GM18498 (cell line): ENCODE measurements around the gene DHRS2.

Source experiments
- ATAC-seq: cut with Tn5 transposase; IDR thresholded peaks from one replicate; pipeline ENCODE4 v1.9.1; 2021; ENCODE audit warnings: mild to moderate bottlenecking, moderate library complexity; ENCODE audit not compliant: unreplicated experiment

DHRS2 gene

DNA sequence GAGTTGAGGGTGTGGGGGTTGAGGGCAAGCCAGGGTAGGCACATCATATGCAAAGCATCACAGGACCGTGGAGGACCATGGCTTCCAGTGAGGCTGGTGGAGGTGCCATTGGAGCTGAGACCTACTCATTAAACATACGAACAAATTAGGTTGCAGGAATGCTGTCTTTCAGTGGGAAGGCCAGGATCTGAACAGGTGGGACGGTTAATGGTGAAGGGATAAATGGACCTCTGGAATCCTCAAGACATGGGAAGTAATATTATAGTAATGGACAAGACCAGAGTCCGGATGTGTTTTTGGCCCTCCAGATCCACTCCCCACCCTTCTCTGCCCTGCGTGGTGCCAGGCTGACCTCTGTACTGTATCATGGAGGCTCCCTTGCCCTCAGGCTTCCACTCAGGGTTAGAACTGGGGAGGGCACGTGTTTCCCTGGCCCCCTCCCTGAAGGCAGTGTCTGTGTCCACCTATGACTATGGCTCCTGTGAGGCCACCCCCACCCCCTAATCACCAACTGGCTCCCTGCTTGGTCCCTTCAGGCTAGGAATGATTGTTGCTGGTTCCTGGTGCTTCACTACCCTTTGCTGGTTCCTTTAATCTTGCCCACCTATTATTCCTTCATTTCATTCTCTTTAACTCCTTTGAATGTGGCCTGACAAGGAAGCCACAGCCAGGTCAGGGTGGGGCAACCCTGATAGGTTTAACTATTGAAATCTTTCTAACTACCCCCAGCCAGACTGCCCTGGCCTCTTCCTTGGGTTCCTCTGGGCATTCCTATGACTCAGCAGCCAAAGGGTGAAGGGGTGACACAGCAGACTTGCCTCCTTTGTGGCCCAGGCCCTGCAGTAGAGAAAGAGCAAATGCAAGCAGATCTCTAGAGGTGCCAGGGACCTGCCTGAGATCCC is 10.7 kb downstream of the DHRS2 start:
- ATAC-seq: no peak

DNA sequence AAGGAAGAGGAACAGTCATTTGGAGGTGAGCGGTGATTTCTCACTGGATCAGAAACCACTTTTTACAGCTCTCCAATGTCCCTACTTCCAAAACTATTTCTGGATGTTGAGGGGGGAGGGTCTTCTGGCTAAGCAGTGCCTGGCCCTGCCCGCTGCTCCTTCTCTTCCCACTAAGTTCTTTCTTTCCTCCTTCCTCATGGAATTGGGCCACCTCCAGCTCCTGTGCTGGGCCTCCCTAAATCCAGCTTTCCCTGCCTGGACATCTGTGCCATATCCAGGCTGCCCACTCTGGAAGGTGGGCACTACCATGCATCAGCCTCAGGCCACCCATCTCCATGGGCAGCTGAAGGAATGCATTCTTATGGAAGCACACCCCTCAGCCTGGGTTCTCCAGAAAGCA is 11.5 kb downstream of the DHRS2 start:
- ATAC-seq: no peak

DNA sequence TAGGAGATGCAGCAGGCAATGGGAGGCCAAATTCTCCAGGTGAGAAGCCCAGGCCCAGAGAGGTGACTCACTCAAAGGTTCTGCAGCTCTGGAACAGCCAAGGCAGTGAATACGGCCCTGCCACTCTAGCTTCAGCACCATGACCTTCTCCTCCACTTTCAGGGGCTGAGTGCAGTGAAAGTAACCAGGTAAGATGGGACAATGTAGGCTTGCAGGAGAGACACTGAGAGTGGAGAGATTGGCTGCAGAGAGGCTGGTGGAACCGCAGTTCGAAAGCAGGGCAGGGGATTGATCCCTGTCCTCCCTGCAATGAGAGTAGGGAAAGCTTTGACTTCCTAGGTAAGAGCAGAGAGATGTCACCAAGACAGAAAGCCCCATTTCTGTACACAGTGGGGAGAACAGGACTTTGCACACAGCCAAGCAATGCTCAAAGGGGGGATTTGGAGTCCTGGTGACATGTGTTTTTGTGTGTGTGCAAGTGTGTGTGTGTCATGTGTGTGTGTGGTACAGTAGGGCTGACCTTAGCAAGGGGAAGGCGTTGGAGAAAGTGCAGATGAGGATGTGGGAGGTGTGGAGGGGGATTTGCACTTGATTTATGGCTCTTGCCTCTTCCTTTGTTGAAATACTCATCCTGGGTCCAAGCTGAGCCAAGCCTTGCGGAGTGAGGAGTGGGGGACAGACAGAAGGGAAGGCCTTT is 12.7 kb downstream of the DHRS2 start:
- ATAC-seq: no peak

GRCh38 chr14:23650506-23650905 is 14.3 kb downstream of the DHRS2 start:
- no peak for ATAC-seq

GRCh38 chr14:23653051-23653450 is 16.9 kb downstream of the DHRS2 start:
- no peak for ATAC-seq

GRCh38 chr14:23654231-23654630 is 18.1 kb downstream of the DHRS2 start:
- ATAC-seq: no peak

GRCh38 chr14:23657959-23658470 is 21.9 kb downstream of the DHRS2 start:
- no peak for ATAC-seq

DNA sequence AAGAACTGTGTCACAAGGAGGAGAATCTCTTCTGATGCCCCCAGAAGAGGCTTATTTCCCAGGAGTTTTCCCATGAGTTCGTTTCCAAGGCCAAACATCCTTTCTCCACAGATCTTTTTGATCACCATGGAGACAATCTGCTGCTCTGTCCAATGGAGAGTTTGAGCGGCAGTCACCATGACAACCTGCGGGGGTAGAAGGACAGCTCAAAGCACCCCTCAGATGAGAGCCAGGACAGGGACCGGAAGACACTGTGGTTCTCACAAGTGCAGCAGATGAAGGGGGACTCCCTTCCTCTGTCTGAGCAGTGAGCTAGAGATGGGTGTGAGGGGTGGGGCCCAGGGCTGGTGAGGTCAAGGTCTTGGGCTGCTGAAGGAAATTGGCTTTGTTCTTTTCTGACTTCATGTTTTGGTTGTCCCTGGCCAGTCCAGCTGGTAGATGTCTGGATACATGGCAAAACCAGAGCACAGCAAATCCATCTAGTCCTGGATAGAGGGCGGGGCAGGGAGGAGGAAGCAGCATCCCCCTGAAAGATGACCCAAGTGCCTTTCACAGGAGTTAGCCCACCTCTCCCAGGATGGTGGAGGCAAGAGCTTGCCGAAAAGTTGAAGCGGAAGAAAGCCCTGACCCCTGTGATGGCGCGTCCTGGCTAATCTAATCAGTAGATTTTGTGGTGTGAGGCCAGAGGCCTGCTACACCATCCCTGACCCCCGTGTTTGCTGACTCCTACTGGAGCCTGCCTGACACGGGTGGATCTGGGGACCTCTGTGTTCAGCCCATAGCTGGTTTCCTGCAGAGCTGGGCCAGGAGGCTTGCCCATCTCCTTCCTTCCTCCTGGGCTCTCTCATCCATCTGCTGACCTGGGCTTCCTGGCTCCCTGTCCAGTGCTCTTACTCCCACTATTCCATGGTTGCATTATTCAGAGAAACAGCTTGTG is 24.4 kb downstream of the DHRS2 start:
- ATAC-seq: peak; percentile 76

GRCh38 chr14:23661542-23661941 is 25.4 kb downstream of the DHRS2 start:
- no peak for ATAC-seq

DNA sequence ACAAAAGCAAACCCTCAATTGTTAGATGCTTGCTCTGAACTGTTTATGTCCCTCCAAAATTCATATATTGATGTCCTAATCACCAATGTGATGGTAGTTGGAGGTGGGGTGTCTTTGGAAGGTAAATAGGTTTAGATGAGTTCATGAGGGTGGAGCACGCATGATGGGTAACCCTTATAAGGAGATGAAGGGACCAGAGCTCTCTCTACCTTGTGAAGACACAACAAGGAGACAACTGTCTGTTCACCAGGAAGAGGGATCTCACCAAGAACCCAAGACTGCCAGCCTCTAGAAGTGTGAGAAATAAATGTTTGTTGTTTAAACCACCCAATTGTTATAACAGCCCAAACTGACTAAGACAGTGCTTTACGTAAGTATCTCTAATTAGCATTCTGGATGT is 27.0 kb downstream of the DHRS2 start:
- no peak for ATAC-seq

GRCh38 chr14:23663711-23664110 is 27.5 kb downstream of the DHRS2 start:
- ATAC-seq: no peak

DNA sequence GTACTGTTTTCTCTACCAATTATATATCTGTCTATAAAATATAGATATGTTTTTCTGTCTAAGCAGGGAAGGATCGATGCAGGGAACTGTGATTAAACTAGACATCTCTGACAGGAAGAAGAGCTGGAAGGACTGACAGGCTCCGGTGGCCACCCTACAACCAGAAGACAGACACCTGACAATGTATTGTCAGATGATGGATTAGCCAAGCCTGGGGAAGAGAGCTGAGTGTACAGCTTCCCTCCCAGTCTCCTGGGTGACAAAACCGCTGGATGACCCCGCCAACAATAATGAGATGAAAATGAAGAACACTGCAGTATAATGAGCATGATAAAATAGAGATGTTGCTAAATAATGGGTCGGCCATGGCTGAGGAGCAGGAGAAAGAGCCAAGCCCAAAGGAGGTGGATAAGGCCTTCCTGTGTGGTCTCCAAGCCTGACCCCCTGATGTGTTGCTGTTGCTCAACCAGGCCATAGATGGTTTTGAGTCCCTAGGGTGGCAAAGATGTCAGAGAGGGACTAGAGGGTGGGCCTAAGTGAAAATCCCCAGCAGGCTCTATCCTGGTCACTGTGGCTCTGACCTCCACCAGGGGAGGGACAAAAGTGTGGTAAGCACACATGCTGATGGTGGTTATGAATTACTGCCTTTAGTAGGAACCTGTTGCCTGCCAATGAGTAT is 28.2 kb downstream of the DHRS2 start:
- ATAC-seq: no peak

- ATAC-seq: no peak
These were observed 29.3 kb downstream of the DHRS2 start for GRCh38 chr14:23665302-23666016.

GRCh38 chr14:23667134-23667533 is 31.0 kb downstream of the DHRS2 start:
- no peak for ATAC-seq

- no peak for ATAC-seq
These were observed 33.3 kb downstream of the DHRS2 start for GRCh38 chr14:23669441-23669840.

DNA sequence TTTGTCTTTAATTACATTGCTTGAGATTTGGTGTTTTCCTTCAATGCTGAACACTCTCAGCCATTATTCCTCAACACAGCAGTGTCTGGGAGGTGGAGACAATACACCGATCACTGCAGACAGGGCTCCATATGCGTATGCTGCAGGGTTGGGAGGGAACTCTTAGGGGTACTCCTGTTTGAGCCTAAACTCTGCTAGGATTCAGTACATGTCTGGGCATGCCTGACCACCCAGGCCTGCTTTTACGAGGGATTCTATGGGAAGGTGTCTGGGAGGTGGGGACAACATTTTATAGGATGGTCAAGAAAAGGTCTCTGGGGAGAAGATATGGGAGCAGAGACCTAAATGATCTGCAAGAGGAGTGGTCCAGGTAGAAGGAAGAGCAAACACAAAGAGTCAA is 34.3 kb downstream of the DHRS2 start:
- no peak for ATAC-seq

DNA sequence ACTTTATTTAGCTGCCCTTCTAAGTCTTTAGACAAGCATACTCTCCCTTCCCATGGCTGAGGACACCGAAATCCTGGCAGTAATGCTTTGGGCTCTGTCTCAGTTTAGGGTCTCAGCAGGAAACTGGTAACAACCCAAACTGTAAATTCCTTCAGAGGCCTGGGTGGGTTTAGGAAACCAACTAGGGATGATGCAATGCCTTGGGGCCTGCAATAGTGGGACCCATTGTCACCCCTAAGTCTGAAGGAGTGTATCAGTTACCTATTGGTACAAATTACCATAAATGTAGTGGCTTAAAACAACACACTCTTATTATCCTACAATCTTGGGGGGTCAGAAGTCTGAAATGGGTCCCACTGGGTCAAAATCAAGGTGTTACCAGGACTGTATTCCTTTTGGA is 36.0 kb downstream of the DHRS2 start:
- ATAC-seq: no peak

DNA sequence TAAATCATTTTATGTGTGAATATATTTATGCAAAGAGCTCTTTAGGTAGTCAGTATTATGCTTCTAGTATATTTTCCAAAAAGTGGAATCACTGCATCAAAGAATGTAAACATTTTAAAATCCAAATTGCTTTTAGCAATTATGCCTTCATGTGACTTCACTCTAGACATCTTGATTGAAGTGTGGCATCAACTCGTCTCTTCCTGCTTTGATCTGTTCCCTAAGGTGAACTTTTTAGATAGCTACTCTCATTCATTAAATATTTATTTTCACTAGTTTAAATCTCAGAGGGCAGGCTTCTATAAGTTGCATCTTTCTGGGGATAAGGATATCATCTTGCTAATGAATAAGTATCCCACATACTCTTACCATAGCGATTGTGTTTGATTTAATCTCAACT is 39.2 kb downstream of the DHRS2 start:
- no peak for ATAC-seq

GRCh38 chr14:23675906-23676305 is 39.7 kb downstream of the DHRS2 start:
- no peak for ATAC-seq

GRCh38 chr14:23681337-23681736 is 45.2 kb downstream of the DHRS2 start:
- no peak for ATAC-seq
